ENCODE results near the gene ERCC8.

The ERCC8 gene

GRCh38 chr5:60830581-60831127 is 114.2 kb downstream of the ERCC8 start:
- no peak for DNase-seq

DNA sequence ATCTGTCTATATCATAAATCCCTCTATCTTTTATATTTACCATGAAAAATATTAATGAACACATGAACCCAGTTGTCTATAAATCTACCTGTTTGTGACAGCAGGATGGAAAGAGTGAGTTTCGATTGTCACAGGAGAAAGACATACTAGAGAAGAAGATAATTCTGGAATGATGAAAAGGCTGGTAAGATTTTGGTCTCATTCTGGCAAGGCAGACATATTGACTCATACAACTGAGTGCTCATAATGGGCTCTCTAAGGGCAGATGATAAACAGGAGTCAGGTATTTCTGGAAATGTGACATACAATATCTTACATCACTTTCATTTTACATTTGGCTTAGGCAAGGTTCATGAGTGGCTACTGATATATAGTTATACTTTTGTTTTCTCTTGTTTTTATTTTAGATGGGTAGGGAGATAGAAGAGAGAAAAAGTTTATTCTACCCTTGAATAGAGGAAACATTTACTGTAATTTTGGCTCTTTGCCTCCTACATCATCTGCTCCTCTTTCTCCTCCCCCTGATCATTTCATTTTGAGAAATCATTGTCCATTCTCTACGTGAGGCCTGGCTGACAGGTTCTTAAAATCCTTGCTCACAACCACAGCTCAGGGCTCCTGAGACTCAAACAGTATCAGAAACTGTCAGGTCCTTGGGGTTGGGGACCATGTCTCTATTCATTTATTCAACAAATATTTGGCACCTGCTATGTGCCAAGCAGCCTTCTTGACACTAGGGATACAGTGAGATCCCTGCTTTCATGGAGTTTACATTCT is 115.2 kb downstream of the ERCC8 start:
- DNase-seq, result no peak

DNA sequence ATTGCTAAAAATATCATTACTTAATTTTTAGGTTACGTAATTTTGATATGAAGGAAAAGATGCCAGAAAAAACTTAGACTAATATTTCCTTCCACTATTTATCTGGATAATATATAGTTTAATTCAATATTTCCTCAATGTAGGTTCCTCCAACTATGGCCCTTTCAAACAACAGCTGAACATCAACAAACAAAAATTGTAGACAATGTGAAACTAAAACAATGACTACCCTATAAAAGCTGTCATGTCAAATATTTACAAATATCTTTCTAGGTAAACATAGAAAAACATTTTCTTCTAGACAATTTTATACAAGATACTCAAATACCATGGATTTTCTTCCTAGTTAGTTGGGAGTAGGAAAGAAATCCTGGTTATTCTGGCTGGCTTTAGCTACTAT is 117.7 kb downstream of the ERCC8 start:
- DNase-seq, result no peak

DNA sequence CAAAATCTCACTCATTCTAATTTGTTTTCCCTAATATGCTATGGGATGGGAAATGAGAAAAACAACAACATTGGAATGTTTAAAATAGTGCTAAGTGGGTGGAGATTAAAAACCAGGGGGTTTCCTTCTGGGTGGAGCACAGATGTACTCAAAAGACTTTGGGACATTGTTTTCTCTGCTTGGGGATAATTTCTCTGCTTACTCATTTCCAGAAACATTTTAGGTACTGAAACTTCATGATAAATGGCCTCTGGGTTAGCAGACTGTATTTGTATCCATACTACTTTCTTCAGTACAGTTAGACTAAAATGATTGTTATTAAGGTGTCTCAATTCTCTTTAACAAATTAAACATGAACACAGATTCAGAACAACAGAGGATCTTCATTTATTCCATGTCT is 118.2 kb downstream of the ERCC8 start:
- DNase-seq, result no peak

Data from CD4-positive, alpha-beta T cell treated with Interleukin-17A for 4 hours (primary cell).